Measurements from ENCODE around the gene SLC17A8.

- no peak for TF ChIP-seq CTCF (IDR thresholded peaks at IDR 0.05)
- no peak for TF ChIP-seq POLR2A (IDR thresholded peaks at IDR 0.05)
These were observed 18.3 kb downstream of the SLC17A8 start for GRCh38 chr12:100375038-100375735.
